ENCODE measurements around the gene APOLD1.
"Not testable (repeated sequence)": the region's sequence is repeated elsewhere in the genome, so short reads cannot be mapped to it uniquely, and the experiment has no call there.

The APOLD1 gene

GRCh38 chr12:12806784-12807516 is 21.5 kb downstream of the APOLD1 start:
- peak overlapping the region; percentile 7 for H3K4me3 ChIP-seq (ENCODE audit: insufficient read depth, low read depth, low read length, poor library complexity, severe bottlenecking)
- peaks cover 38% of the 10 kb centered on the region for H3K4me1 ChIP-seq (ENCODE audit: control insufficient read depth, insufficient read depth, low read length, poor library complexity, severe bottlenecking)
- H3K27ac ChIP-seq (ENCODE audit: insufficient read depth, low read length, poor library complexity, severe bottlenecking) = peak overlapping the region; percentile 81
- no peaks in the 10 kb centered on the region for H3K9me3 ChIP-seq (ENCODE audit: control insufficient read depth, low read length)
- H3K27me3 ChIP-seq (replicated peaks; ENCODE audit: control insufficient read depth, insufficient read depth, low read length, poor library complexity, severe bottlenecking) = no peaks in the 10 kb centered on the region
- no peak for DNase-seq
- no peaks in the 10 kb centered on the region for H3K36me3 ChIP-seq (ENCODE audit: control insufficient read depth, insufficient read depth, low read length)

- H3K9me3 ChIP-seq (ENCODE audit: control insufficient read depth, low read length); DNase-seq; H3K36me3 ChIP-seq (ENCODE audit: control insufficient read depth, insufficient read depth, low read length); H3K4me3 ChIP-seq (ENCODE audit: insufficient read depth, low read depth, low read length, poor library complexity, severe bottlenecking); H3K27me3 ChIP-seq (replicated peaks; ENCODE audit: control insufficient read depth, insufficient read depth, low read length, poor library complexity, severe bottlenecking): not testable (repeated sequence)
- Histone ChIP-seq H3K27ac (ENCODE audit: insufficient read depth, low read length, poor library complexity, severe bottlenecking) (peak overlapping the region; percentile 81), H3K4me1 (ENCODE audit: control insufficient read depth, insufficient read depth, low read length, poor library complexity, severe bottlenecking) (peaks cover 38% of the 10 kb centered on the region)
Measured at GRCh38 chr12:12807517-12807903, 22.1 kb downstream of the APOLD1 start.

- Histone ChIP-seq H3K27ac (ENCODE audit: insufficient read depth, low read length, poor library complexity, severe bottlenecking) (peak overlapping the region; percentile 81), H3K27me3 (replicated peaks; ENCODE audit: control insufficient read depth, insufficient read depth, low read length, poor library complexity, severe bottlenecking) (no peaks in the 10 kb centered on the region), H3K4me3 (ENCODE audit: insufficient read depth, low read depth, low read length, poor library complexity, severe bottlenecking) (peak overlapping the region; percentile 0), H3K9me3 (ENCODE audit: control insufficient read depth, low read length) (no peaks in the 10 kb centered on the region), H3K36me3 (ENCODE audit: control insufficient read depth, insufficient read depth, low read length) (no peaks in the 10 kb centered on the region), H3K4me1 (ENCODE audit: control insufficient read depth, insufficient read depth, low read length, poor library complexity, severe bottlenecking) (peaks cover 35% of the 10 kb centered on the region)
- DNase-seq = peak in 2 of 3 donors; percentile 34 to 40
Measured at GRCh38 chr12:12807970-12808702, 22.7 kb downstream of the APOLD1 start.

GRCh38 chr12:12810553-12811021 is 25.1 kb downstream of the APOLD1 start:
- Histone ChIP-seq H3K9me3 (ENCODE audit: control insufficient read depth, low read length) (no peaks in the 10 kb centered on the region), H3K4me3 (ENCODE audit: insufficient read depth, low read depth, low read length, poor library complexity, severe bottlenecking) (no peak overlapping the region), H3K36me3 (ENCODE audit: control insufficient read depth, insufficient read depth, low read length) (no peaks in the 10 kb centered on the region), H3K4me1 (ENCODE audit: control insufficient read depth, insufficient read depth, low read length, poor library complexity, severe bottlenecking) (peaks cover 40% of the 10 kb centered on the region), H3K27ac (ENCODE audit: insufficient read depth, low read length, poor library complexity, severe bottlenecking) (no peak overlapping the region), H3K27me3 (replicated peaks; ENCODE audit: control insufficient read depth, insufficient read depth, low read length, poor library complexity, severe bottlenecking) (no peaks in the 10 kb centered on the region)
- no peak for DNase-seq

- no peak for DNase-seq
- Histone ChIP-seq H3K36me3 (ENCODE audit: control insufficient read depth, insufficient read depth, low read length) (peaks cover 2% of the 10 kb centered on the region), H3K4me3 (ENCODE audit: insufficient read depth, low read depth, low read length, poor library complexity, severe bottlenecking) (no peak overlapping the region), H3K4me1 (ENCODE audit: control insufficient read depth, insufficient read depth, low read length, poor library complexity, severe bottlenecking) (peaks cover 43% of the 10 kb centered on the region), H3K9me3 (ENCODE audit: control insufficient read depth, low read length) (no peaks in the 10 kb centered on the region), H3K27me3 (replicated peaks; ENCODE audit: control insufficient read depth, insufficient read depth, low read length, poor library complexity, severe bottlenecking) (no peaks in the 10 kb centered on the region), H3K27ac (ENCODE audit: insufficient read depth, low read length, poor library complexity, severe bottlenecking) (no peak overlapping the region)
Measured at GRCh38 chr12:12811343-12811742, 25.9 kb downstream of the APOLD1 start.

- Histone ChIP-seq H3K27ac (ENCODE audit: insufficient read depth, low read length, poor library complexity, severe bottlenecking) (no peak overlapping the region), H3K4me3 (ENCODE audit: insufficient read depth, low read depth, low read length, poor library complexity, severe bottlenecking) (no peak overlapping the region), H3K4me1 (ENCODE audit: control insufficient read depth, insufficient read depth, low read length, poor library complexity, severe bottlenecking) (peaks cover 38% of the 10 kb centered on the region), H3K9me3 (ENCODE audit: control insufficient read depth, low read length) (no peaks in the 10 kb centered on the region), H3K27me3 (replicated peaks; ENCODE audit: control insufficient read depth, insufficient read depth, low read length, poor library complexity, severe bottlenecking) (no peaks in the 10 kb centered on the region), H3K36me3 (ENCODE audit: control insufficient read depth, insufficient read depth, low read length) (peaks cover 3% of the 10 kb centered on the region)
- DNase-seq = no peak
Measured at GRCh38 chr12:12812174-12812573, 26.7 kb downstream of the APOLD1 start.

- Histone ChIP-seq H3K27ac (ENCODE audit: insufficient read depth, low read length, poor library complexity, severe bottlenecking) (peak overlapping the region; percentile 90), H3K36me3 (ENCODE audit: control insufficient read depth, insufficient read depth, low read length) (peaks cover 3% of the 10 kb centered on the region), H3K27me3 (replicated peaks; ENCODE audit: control insufficient read depth, insufficient read depth, low read length, poor library complexity, severe bottlenecking) (no peaks in the 10 kb centered on the region), H3K4me3 (ENCODE audit: insufficient read depth, low read depth, low read length, poor library complexity, severe bottlenecking) (no peak overlapping the region), H3K4me1 (ENCODE audit: control insufficient read depth, insufficient read depth, low read length, poor library complexity, severe bottlenecking) (peaks cover 33% of the 10 kb centered on the region), H3K9me3 (ENCODE audit: control insufficient read depth, low read length) (no peaks in the 10 kb centered on the region)
- no peak for DNase-seq
Measured at GRCh38 chr12:12812618-12813119, 27.2 kb downstream of the APOLD1 start.

GRCh38 chr12:12813120-12814101 is 28.0 kb downstream of the APOLD1 start, which contains the start of gene DDX47:
TSS of gene DDX47 (plus strand) at chr12:12813346. CDS start at chr12:12813368, 22 bp downstream.
- Histone ChIP-seq H3K4me1 (ENCODE audit: control insufficient read depth, insufficient read depth, low read length, poor library complexity, severe bottlenecking) (peaks cover 25% of the 10 kb centered on the region), H3K9me3 (ENCODE audit: control insufficient read depth, low read length) (no peaks in the 10 kb centered on the region), H3K4me3 (ENCODE audit: insufficient read depth, low read depth, low read length, poor library complexity, severe bottlenecking) (peak within 1 kb of the TSS; percentile 81), H3K36me3 (ENCODE audit: control insufficient read depth, insufficient read depth, low read length) (peaks cover 3% of the 10 kb centered on the region), H3K27me3 (replicated peaks; ENCODE audit: control insufficient read depth, insufficient read depth, low read length, poor library complexity, severe bottlenecking) (no peaks in the 10 kb centered on the region), H3K27ac (ENCODE audit: insufficient read depth, low read length, poor library complexity, severe bottlenecking) (peak within 1 kb of the TSS; percentile 90)
- peak; percentile 87 to 94 (median 90) for DNase-seq

GRCh38 chr12:12817616-12818015 is 32.2 kb downstream of the APOLD1 start:
- H3K36me3 ChIP-seq (ENCODE audit: control insufficient read depth, insufficient read depth, low read length) = peaks cover 34% of the 10 kb centered on the region
- H3K4me3 ChIP-seq (ENCODE audit: insufficient read depth, low read depth, low read length, poor library complexity, severe bottlenecking) = no peak overlapping the region
- no peaks in the 10 kb centered on the region for H3K27me3 ChIP-seq (replicated peaks; ENCODE audit: control insufficient read depth, insufficient read depth, low read length, poor library complexity, severe bottlenecking)
- DNase-seq = no peak
- peaks cover 17% of the 10 kb centered on the region for H3K4me1 ChIP-seq (ENCODE audit: control insufficient read depth, insufficient read depth, low read length, poor library complexity, severe bottlenecking)
- H3K27ac ChIP-seq (ENCODE audit: insufficient read depth, low read length, poor library complexity, severe bottlenecking) = no peak overlapping the region
- H3K9me3 ChIP-seq (ENCODE audit: control insufficient read depth, low read length) = no peaks in the 10 kb centered on the region
